Measurements from ENCODE around the gene CRYBG1. TPM values are rescaled to one million over a fixed set of nuclear protein-coding genes. Genes with fewer than 3 reads are reported as not detected.

CRYBG1 gene
- total and polyA plus RNA-seq, 3 donors from 2014 or later = 4.8 to 16.5 (median 7.8) TPM

GRCh38 chr6:106334646-106335448 lies 25.7 kb upstream of the CRYBG1 start:
- no peaks in the 10 kb centered on the region for H3K27me3 ChIP-seq
- H3K27ac ChIP-seq = no peak overlapping the region
- H3K4me3 ChIP-seq = no peak overlapping the region
- H3K9me3 ChIP-seq = no peaks in the 10 kb centered on the region
- TF ChIP-seq CTCF (IDR thresholded peaks at IDR 0.05) = peak in 2 of 3 experiments; percentile 45 to 49
- TF ChIP-seq POLR2A (IDR thresholded peaks at IDR 0.05) = no peak
- 35 to 43% methylated on average over 5 of the region's 5 CpGs for WGBS, 2 donors
- H3K4me1 ChIP-seq = no peaks in the 10 kb centered on the region
- no peaks in the 10 kb centered on the region for H3K36me3 ChIP-seq (ENCODE audit: low read depth, missing control alignments)
- DNase-seq = peak; percentile 42
- intact Hi-C loops (cut with DNase I; ENCODE audit: low total_unique reads) = no loop called here

GRCh38 chr6:106339334-106340029 lies 21.0 kb upstream of the CRYBG1 start:
- Histone ChIP-seq H3K27me3 (no peaks in the 10 kb centered on the region), H3K36me3 (ENCODE audit: low read depth, missing control alignments) (no peaks in the 10 kb centered on the region), H3K4me3 (no peak overlapping the region), H3K27ac (no peak overlapping the region), H3K9me3 (no peaks in the 10 kb centered on the region), H3K4me1 (no peaks in the 10 kb centered on the region)
- DNase-seq = peak; percentile 75
- 23 to 27% methylated on average over 9 of the region's 9 CpGs for WGBS, 2 donors
- intact Hi-C loops (cut with DNase I; ENCODE audit: low total_unique reads) = no loop called here
- peak in 2 of 3 experiments; percentile 46 to 57 for TF ChIP-seq CTCF (IDR thresholded peaks at IDR 0.05)
- TF ChIP-seq POLR2A (IDR thresholded peaks at IDR 0.05) = no peak

GRCh38 chr6:106347219-106347618 lies 13.3 kb upstream of the CRYBG1 start:
- Histone ChIP-seq H3K27me3 (no peaks in the 10 kb centered on the region), H3K36me3 (ENCODE audit: low read depth, missing control alignments) (no peaks in the 10 kb centered on the region), H3K4me3 (no peak overlapping the region), H3K9me3 (no peaks in the 10 kb centered on the region), H3K4me1 (no peaks in the 10 kb centered on the region), H3K27ac (no peak overlapping the region)
- intact Hi-C loops (cut with DNase I; ENCODE audit: low total_unique reads) = no loop called here
- DNase-seq = no peak
- TF ChIP-seq CTCF (IDR thresholded peaks at IDR 0.05) (no peak), POLR2A (IDR thresholded peaks at IDR 0.05) (no peak)
- WGBS, 2 donors = 91 to 97% methylated on average over 1 of the region's 1 CpG

GRCh38 chr6:106356378-106356777 lies 4.1 kb upstream of the CRYBG1 start:
- H3K27me3 ChIP-seq = no peaks in the 10 kb centered on the region
- DNase-seq = no peak
- H3K4me1 ChIP-seq = no peaks in the 10 kb centered on the region
- 76% methylated on average over 1 of the region's 1 CpG for WGBS, 2 donors
- no peaks in the 10 kb centered on the region for H3K36me3 ChIP-seq (ENCODE audit: low read depth, missing control alignments)
- intact Hi-C loops (cut with DNase I; ENCODE audit: low total_unique reads) = no loop called here
- TF ChIP-seq POLR2A (IDR thresholded peaks at IDR 0.05) (no peak), CTCF (IDR thresholded peaks at IDR 0.05) (no peak)
- no peaks in the 10 kb centered on the region for H3K9me3 ChIP-seq
- H3K27ac ChIP-seq = no peak overlapping the region
- H3K4me3 ChIP-seq = no peak overlapping the region
